CD4-positive, alpha-beta T cell treated with Interleukin-4 for 4 hours (primary cell): ENCODE measurements around the gene COL23A1.

Experiments
- DNase-seq: peaks from one replicate; pipeline ENCODE4 v3.0.0-alpha.2; 2020

Gene COL23A1

GRCh38 chr5:178529080-178529479 is 61.1 kb downstream of the COL23A1 start:
- DNase-seq: no peak

- no peak for DNase-seq
These were observed 62.5 kb downstream of the COL23A1 start for GRCh38 chr5:178527458-178528307.

- DNase-seq: no peak
These were observed 63.3 kb downstream of the COL23A1 start for GRCh38 chr5:178526773-178527457.

- DNase-seq: no peak
These were observed 64.1 kb downstream of the COL23A1 start for GRCh38 chr5:178525906-178526732.

- DNase-seq: no peak
These were observed 65.9 kb downstream of the COL23A1 start for GRCh38 chr5:178524093-178524882.

- no peak for DNase-seq
These were observed 67.8 kb downstream of the COL23A1 start for GRCh38 chr5:178522361-178522760.

- DNase-seq: no peak
These were observed 69.3 kb downstream of the COL23A1 start for GRCh38 chr5:178520851-178521250.

- DNase-seq: no peak
These were observed 70.4 kb downstream of the COL23A1 start for GRCh38 chr5:178519804-178520203.

GRCh38 chr5:178519155-178519554 is 71.0 kb downstream of the COL23A1 start:
- DNase-seq: no peak

GRCh38 chr5:178516504-178517235 is 73.5 kb downstream of the COL23A1 start:
- no peak for DNase-seq

- DNase-seq: no peak
These were observed 74.3 kb downstream of the COL23A1 start for GRCh38 chr5:178515776-178516503.

- no peak for DNase-seq
These were observed 75.3 kb downstream of the COL23A1 start for GRCh38 chr5:178514851-178515418.

- no peak for DNase-seq
These were observed 79.0 kb downstream of the COL23A1 start for GRCh38 chr5:178511172-178511571.

- no peak for DNase-seq
These were observed 80.6 kb downstream of the COL23A1 start for GRCh38 chr5:178509491-178510057.

GRCh38 chr5:178507151-178507932 is 82.9 kb downstream of the COL23A1 start:
- no peak for DNase-seq

- DNase-seq: no peak
These were observed 84.4 kb downstream of the COL23A1 start for GRCh38 chr5:178505639-178506407.

- no peak for DNase-seq
These were observed 85.7 kb downstream of the COL23A1 start for GRCh38 chr5:178504340-178504960.

GRCh38 chr5:178502401-178503100 is 87.6 kb downstream of the COL23A1 start:
- no peak for DNase-seq
